C4-2B (cell line): Measurements from ENCODE around the gene APLP1.

ENCODE experiments used
- CTCF ChIP-seq: fragments of 450-650 bp; conservative IDR thresholded peaks from 2 replicates; pipeline ENCODE4 v1.5.1; 2017; ENCODE audit warnings: mild to moderate bottlenecking
- ZFX ChIP-seq: fragments of 450-650 bp; IDR thresholded peaks from 2 replicates; pipeline ENCODE4 v1.6.1; 2017

GRCh38 chr19:35822579-35822978, 45.8 kb upstream of the APLP1 start:
- TF ChIP-seq CTCF (no peak), ZFX (no peak)
